Purkinje cell (primary cell): ENCODE data around the gene HMSD. TPM values are rescaled to one million over a fixed set of nuclear protein-coding genes. Genes with fewer than 3 reads are reported as not detected.

Experiments
- polyA plus RNA-seq: library from polyadenylated mRNA; unstranded; fragments of >200 nt; fragmentation: Nextera tagmentation; gene quantifications from 2 replicates; pipeline ENCODE4 v1.2.1, GENCODE V29; 2014

Gene HMSD
- 7.1 TPM in 1 of 2 replicates, not detected in the other for polyA plus RNA-seq

GRCh38 chr18:63949068-63949737 lies at the start of gene HMSD:
Gene HMSD, plus strand, starts transcription at chr18:63949301. Its CDS starts 4,155 bp downstream, at chr18:63953456.

GRCh38 chr18:63907664-63908063 lies 41.4 kb upstream of the HMSD start, which contains the start of gene SERPINB10:
Gene SERPINB10, plus strand, starts transcription at chr18:63907958. Its CDS starts 7,553 bp downstream, at chr18:63915511.

GRCh38 chr18:63969942-63970808 lies 21.1 kb downstream of the HMSD start, which contains the start of gene SERPINB8:
Gene SERPINB8, plus strand, starts transcription at chr18:63970081. Its CDS starts 8,228 bp downstream, at chr18:63978309.

Other genes starting within 250 kb of the HMSD start
- gene SERPINB11, start 246.3 kb upstream of the HMSD start, polyA plus RNA-seq = 1.2 TPM in 1 of 2 replicates, not detected in the other
- not detected in 2 replicates for gene SERPINB7, start 173.9 kb upstream of the HMSD start, polyA plus RNA-seq
- not detected in 2 replicates for gene SERPINB2, start 61.6 kb upstream of the HMSD start, polyA plus RNA-seq
- gene SERPINB10, start 41.3 kb upstream of the HMSD start, polyA plus RNA-seq = not detected in 2 replicates
- 10.4 and 20.0 TPM in 2 replicates for gene SERPINB8, start 20.8 kb downstream of the HMSD start, polyA plus RNA-seq
- gene LINC00305, start 199.8 kb downstream of the HMSD start, polyA plus RNA-seq = not detected in 2 replicates